Endothelial cell of umbilical vein (primary cell): ENCODE results near the gene NUDCD3. TPM values are rescaled to one million over a fixed set of nuclear protein-coding genes. Genes with fewer than 3 reads are reported as not detected.

Experiments
- BruUV-seq: library from RNA; stranded (reverse); fragments of 400-500 nt; replicated peaks from 2 replicates; lab custom pipeline; 2021; lab: Mats Ljungman, UMichigan
- CTCF ChIA-PET: fragments of 300-600, 350-600 bp; sonication (Branson Sonifier 250); formaldehyde crosslinking; loops from one replicate; lab custom pipeline; 2021; ENCODE audit warnings: antibody characterized with exemption, inconsistent platforms; lab: Charles Lee
- POLR2A ChIA-PET: fragments of 300-600, 350-600 bp; sonication (Branson Sonifier 250); formaldehyde crosslinking; loops from one replicate; lab custom pipeline; 2021; ENCODE audit warnings: antibody characterized with exemption, inconsistent platforms; lab: Charles Lee
- DNase-seq: peaks from one replicate; pipeline ENCODE4 v3.0.0-alpha.2; 2011; ENCODE audit warnings: low read depth, low spot score
- FAIRE-seq: peaks from 2 replicates; lab custom pipeline; 2011; peaks lifted over from hg19 to GRCh38; lab: Jason Lieb, UNC
- H2AFZ ChIP-seq: 2 replicates; pipeline ENCODE4 v1.6.0; 2012; ENCODE audit warnings: low read depth, low read length, control low read depth, inconsistent platforms
- H3K27ac ChIP-seq: 2 replicates; pipeline ENCODE4 v1.5.1; 2011; ENCODE audit warnings: low read depth, mild to moderate bottlenecking, control low read depth, low read length, moderate library complexity; ENCODE audit not compliant: insufficient read depth
- H3K27me3 ChIP-seq, 2 experiments: 2 replicates each; pipeline versions ENCODE4 v1.6.0 to v1.6.1; 2011; ENCODE audit warnings: low read length in 2 of 2, mixed read lengths in 1 of 2; ENCODE audit not compliant: control insufficient read depth in 2 of 2, insufficient read depth in 2 of 2
- H3K36me3 ChIP-seq, 2 experiments: 2 replicates in 1 of 2; 3 replicates in 1 of 2; pipeline ENCODE4 v1.5.1; 2011; ENCODE audit warnings: low read length in 2 of 2, mild to moderate bottlenecking in 1 of 2, moderate library complexity in 1 of 2; ENCODE audit not compliant: control insufficient read depth in 2 of 2, insufficient read depth in 2 of 2; ENCODE audit errors: extremely low read depth in 1 of 2
- H3K4me1 ChIP-seq: 3 replicates; pipeline ENCODE4 v1.5.1; 2011; ENCODE audit warnings: mild to moderate bottlenecking, low read length; ENCODE audit not compliant: control insufficient read depth, insufficient read depth; ENCODE audit errors: extremely low read depth
- H3K4me2 ChIP-seq: 2 replicates; pipeline ENCODE4 v1.6.1; 2011; ENCODE audit warnings: low read length, control low read depth, mixed read lengths; ENCODE audit not compliant: insufficient read depth
- H3K4me3 ChIP-seq, 3 experiments: fragments of 200-600 bp in 1 of 3; sonication (generic), shearing (Covaris generic) in 1 of 3; replicated peaks in 1 of 3; 2 replicates each; pipeline ENCODE4 v1.5.1; 2011 to 2016; ENCODE audit warnings: control low read depth in 3 of 3, low read length in 3 of 3, mild to moderate bottlenecking in 2 of 3, inconsistent platforms in 1 of 3, low read depth in 1 of 3, moderate library complexity in 1 of 3; ENCODE audit not compliant: insufficient read depth in 1 of 3
- H3K79me2 ChIP-seq: 2 replicates; pipeline ENCODE4 v1.6.0; 2012; ENCODE audit warnings: low read length, inconsistent platforms; ENCODE audit not compliant: control insufficient read depth, insufficient read depth
- H3K9ac ChIP-seq: replicated peaks from 2 replicates; pipeline ENCODE3; 2011; ENCODE audit warnings: low read length, control low read depth; ENCODE audit not compliant: insufficient read depth; ENCODE audit errors: extremely low read depth
- H3K9me1 ChIP-seq: replicated peaks from 3 replicates; pipeline ENCODE4 v1.6.0; 2011; ENCODE audit warnings: mild to moderate bottlenecking, low read length; ENCODE audit not compliant: control insufficient read depth, insufficient read depth; ENCODE audit errors: extremely low read depth
- H3K9me3 ChIP-seq: replicated peaks from 2 replicates; pipeline ENCODE4 v1.5.1; 2012; ENCODE audit warnings: low read length, inconsistent platforms; ENCODE audit not compliant: control insufficient read depth, insufficient read depth
- H4K20me1 ChIP-seq: replicated peaks from 2 replicates; pipeline ENCODE3; 2011; ENCODE audit warnings: mild to moderate bottlenecking, low read length; ENCODE audit not compliant: control insufficient read depth, insufficient read depth; ENCODE audit errors: extremely low read depth
- CTCF ChIP-seq, 2 donors: IDR thresholded peaks; 1 replicate in 1 of 2; 2 replicates in 1 of 2; pipeline ENCODE4 v1.5.1; 2011; ENCODE audit warnings: low read length in 2 of 2, mild to moderate bottlenecking in 2 of 2, moderate library complexity in 2 of 2, control low read depth in 1 of 2, inconsistent platforms in 1 of 2, low read depth in 1 of 2; ENCODE audit not compliant: insufficient read depth in 1 of 2; ENCODE audit errors: extremely low read depth in 1 of 2
- EZH2 ChIP-seq: IDR thresholded peaks from 2 replicates; pipeline ENCODE4 v1.6.1; 2012; ENCODE audit warnings: borderline replicate concordance, low read depth, mild to moderate bottlenecking, moderate library complexity, low read length, inconsistent platforms; ENCODE audit not compliant: severe bottlenecking
- FOS ChIP-seq: IDR thresholded peaks from 2 replicates; pipeline ENCODE4 v1.6.1; 2011; ENCODE audit warnings: mild to moderate bottlenecking, low read length, moderate library complexity, borderline replicate concordance; ENCODE audit not compliant: insufficient read depth
- GATA2 ChIP-seq: IDR thresholded peaks from 2 replicates; pipeline ENCODE4 v1.7.0; 2011; ENCODE audit warnings: low read depth, mild to moderate bottlenecking, moderate library complexity, mixed read lengths, low read length; ENCODE audit not compliant: insufficient read length, insufficient read depth
- JUN ChIP-seq: IDR thresholded peaks from 2 replicates; pipeline ENCODE4 v1.6.1; 2011; ENCODE audit warnings: borderline replicate concordance, low read depth; ENCODE audit not compliant: insufficient read length, insufficient read depth
- MAX ChIP-seq: IDR thresholded peaks from 2 replicates; pipeline ENCODE4 v1.6.1; 2011; ENCODE audit not compliant: insufficient read depth, insufficient read length
- MYC ChIP-seq: IDR thresholded peaks from one replicate; pipeline ENCODE4 v1.6.1; 2011; ENCODE audit warnings: mild to moderate bottlenecking, low read depth, low read length
- POLR2A ChIP-seq: IDR thresholded peaks from 2 replicates; pipeline ENCODE4 v1.6.1; 2012; ENCODE audit warnings: low read depth, mild to moderate bottlenecking, control low read depth, low read length
- POLR2AphosphoS5 ChIP-seq: IDR thresholded peaks from 2 replicates; pipeline ENCODE4 v1.6.1; 2012; ENCODE audit warnings: low read depth, mild to moderate bottlenecking, control low read depth, low read length, moderate library complexity; ENCODE audit not compliant: insufficient read depth
- dilution Hi-C: fragments of 300-500 bp; cut with MboI; formaldehyde crosslinking; loops from one replicate; pipeline ENCODE4 v1.15.0; 2019; ENCODE audit warnings: low sequenced_read_pairs; ENCODE audit not compliant: extremely low pct_ligation_motif_present
- intact Hi-C: fragments of 100-400 bp; cut with micrococcal nuclease; formaldehyde crosslinking; loops from one replicate; pipeline ENCODE4 v1.10.0; 2022
- polyA plus RNA-seq, 4 experiments: library from polyadenylated mRNA; depleted of rRNA in 3 of 4; stranded (reverse) in 3 of 4; unstranded in 1 of 4; fragments of >200 nt; gene quantifications; 2 replicates each; pipeline versions ENCODE4 v1.2.1 to v1.2.3, GENCODE V29; 2011 to 2012; ENCODE audit warnings: missing spikeins in 1 of 4
- total RNA-seq: library from RNA; stranded (reverse); gene quantifications from 2 replicates; pipeline ENCODE4 v1.2.3, GENCODE V29; 2021

Gene NUDCD3
- total and polyA plus RNA-seq, 2 donors (not counting 3 experiments of a cell fraction or from before 2014, with no cell fraction given), result 50.6 to 137 TPM

- DNase-seq, result no peak
- BruUV-seq, result no TSS peak
- H3K4me2 ChIP-seq, result no peak overlapping the region
- H2AFZ ChIP-seq, result no peak overlapping the region
- ChIA-PET POLR2A (no interaction called here), CTCF (interaction anchor here (0.8 to 1.0 kb wide), 3 partner anchors 27 to 134 kb away, joined by 3 read pairs; no protein-coding TSS in a partner anchor)
- H3K4me1 ChIP-seq, result peaks cover 18% of the 10 kb centered on the region
- no peak overlapping the region for H3K27ac ChIP-seq
- no peak overlapping the region for H3K4me3 ChIP-seq
- no peaks in the 10 kb centered on the region for H3K9me3 ChIP-seq
- dilution Hi-C loops (no loop called here), intact Hi-C loops (no loop called here)
- no peak for TF ChIP-seq JUN
- no peak for TF ChIP-seq FOS
- TF ChIP-seq POLR2AphosphoS5, result no peak
- no peak for TF ChIP-seq GATA2
- no peak for TF ChIP-seq POLR2A
- TF ChIP-seq MAX, result no peak
- TF ChIP-seq EZH2, result no peak
- no peak for TF ChIP-seq CTCF (IDR thresholded peaks at IDR 0.05; ENCODE audit: extremely low read depth in 1 of 2, insufficient read depth in 1 of 2, low read depth in 1 of 2, low read length in 2 of 2)
- no peak for TF ChIP-seq MYC
- H3K27me3 ChIP-seq, result no peaks in the 10 kb centered on the region
- H3K79me2 ChIP-seq, result no peaks in the 10 kb centered on the region
- H3K9me1 ChIP-seq, result no peaks in the 10 kb centered on the region
- FAIRE-seq, result no peak
- no peaks in the 10 kb centered on the region for H4K20me1 ChIP-seq
- no peak overlapping the region for H3K9ac ChIP-seq
- no peaks in the 10 kb centered on the region for H3K36me3 ChIP-seq
These were observed 116.3 kb downstream of the NUDCD3 start for GRCh38 chr7:44374007-44374763.
